GM18502 (cell line): ENCODE results near the gene PPP1R2.

Experiments used
- ATAC-seq: cut with Tn5 transposase; IDR thresholded peaks from one replicate; pipeline ENCODE4 v1.9.1; 2021; ENCODE audit warnings: mild to moderate bottlenecking; ENCODE audit not compliant: unreplicated experiment, poor library complexity

PPP1R2 gene

DNA sequence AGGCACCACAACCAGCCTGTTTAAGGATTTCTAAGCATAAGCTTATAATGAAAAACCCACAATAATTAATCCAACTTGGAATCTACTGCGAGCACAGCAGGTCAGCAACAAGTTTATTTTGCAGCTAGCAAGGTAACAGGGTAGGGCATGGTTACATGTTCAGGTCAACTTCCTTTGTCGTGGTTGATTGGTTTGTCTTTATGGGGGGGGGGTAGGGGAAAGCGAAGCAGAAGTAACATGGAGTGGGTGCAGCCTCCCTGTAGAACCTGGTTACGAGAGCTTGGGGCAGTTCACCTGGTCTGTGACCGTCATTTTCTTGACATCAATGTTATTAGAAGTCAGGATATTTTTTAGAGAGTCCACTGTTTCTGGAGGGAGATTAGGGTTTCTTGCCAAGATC lies 25.5 kb upstream of the PPP1R2 start:
- no peak for ATAC-seq

DNA sequence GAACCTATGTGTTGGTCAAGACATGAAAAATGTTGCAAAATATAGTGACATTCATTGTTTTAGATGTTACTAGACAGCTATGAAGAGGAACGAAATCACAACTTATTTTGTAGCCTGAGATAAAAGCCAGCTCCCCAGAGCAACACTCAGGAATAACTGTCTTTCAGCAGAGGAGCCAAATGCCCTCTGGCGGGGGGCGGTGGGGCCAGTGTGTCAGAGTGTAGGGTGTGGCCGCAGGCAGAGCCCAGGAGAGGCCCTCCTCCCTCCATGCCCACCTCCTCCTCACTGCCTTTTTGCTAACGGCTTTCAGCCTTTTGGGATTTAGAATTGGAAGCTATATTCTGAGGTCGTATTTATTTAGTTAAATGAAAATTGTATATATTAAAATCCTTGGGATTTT lies 23.7 kb upstream of the PPP1R2 start:
- no peak for ATAC-seq

DNA sequence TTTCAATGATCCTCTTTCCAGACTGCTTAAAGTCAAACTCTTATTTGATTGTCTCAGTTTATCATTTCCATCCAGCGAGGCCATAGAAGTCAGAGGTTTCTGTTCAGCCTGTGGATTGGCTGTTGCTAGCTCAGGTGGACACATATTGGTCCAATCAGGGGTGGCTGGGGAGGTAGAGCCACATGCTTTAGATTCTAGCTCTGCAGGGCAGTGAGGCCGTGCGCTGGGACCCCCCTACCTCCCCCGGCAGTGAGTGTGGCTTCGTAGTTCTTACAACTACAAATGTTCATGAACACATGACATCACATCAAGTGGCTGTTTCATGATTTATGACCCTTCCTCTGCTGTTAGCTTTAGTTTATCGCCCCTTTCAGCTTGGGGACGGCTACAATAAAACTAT lies 22.6 kb upstream of the PPP1R2 start:
- no peak for ATAC-seq

DNA sequence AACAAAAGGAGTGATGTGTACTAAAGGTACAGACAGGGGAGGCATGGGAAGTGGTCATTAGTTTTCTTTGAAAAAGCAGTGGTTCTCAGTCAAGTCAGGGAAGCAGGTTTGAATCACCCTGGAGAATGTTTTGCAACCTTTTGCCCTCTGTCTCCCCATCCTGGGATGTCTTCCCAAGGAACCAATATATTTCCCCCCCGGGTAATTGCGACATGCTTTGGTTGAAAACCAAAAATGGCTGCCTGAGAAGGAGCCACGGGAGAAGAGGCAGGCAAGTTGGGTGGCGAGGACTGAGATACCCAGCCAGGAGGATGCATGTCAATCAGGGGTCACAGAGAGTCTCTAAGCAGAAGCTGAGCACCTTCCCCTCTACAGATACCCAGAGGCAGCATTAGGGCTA lies 20.2 kb upstream of the PPP1R2 start:
- no peak for ATAC-seq

DNA sequence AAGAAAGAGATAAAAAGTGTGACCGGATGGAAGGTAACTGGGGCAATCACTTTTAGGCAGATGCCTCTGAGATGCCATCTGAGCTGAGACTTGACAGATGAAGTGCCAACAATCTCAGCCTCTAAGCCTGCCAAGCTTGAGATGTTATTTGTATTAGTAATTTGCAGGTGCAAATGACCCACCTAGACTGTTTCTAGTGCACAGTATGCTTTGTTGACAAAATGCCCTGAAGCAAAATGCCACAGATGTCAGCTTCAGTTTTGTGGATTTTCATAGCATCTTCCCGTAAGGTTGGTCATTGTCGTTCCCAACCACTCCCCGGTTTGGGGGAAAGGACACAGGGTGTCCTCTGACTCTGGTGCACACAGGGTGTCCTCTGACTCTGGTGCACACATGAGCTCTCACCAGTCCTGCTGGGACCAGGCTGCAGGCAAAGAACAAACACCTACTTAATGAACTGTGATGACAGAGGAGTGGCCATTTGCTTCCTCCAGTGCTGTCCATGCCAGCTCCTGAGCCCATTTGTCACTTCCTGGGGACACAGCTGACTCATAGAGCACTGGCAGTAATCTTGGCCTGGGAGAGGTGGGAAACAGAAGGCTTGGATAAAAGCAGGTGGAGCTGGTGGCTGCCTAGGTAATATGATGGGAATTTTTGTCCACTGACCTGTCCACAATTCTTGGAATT lies 16.7 kb upstream of the PPP1R2 start:
- no peak for ATAC-seq

DNA sequence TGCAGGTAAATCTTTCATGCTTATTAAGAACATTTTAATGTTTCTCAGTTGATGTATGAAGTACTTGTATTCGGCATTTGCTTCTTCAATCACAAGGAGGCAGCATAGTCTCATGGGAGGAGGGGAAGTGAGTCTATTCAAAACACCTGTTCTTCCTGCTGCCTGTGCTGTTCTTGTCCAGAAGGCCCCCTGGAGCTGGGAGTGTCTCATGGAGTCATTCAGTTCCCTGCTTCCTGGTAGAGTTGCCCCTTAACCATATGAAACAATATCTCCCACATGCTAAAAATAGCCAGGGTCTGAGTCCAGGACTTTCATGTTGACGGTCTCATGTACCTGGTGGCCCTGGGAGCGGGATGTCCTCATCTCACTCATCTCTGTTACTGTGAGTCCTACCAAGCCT lies 15.5 kb upstream of the PPP1R2 start:
- ATAC-seq: no peak

DNA sequence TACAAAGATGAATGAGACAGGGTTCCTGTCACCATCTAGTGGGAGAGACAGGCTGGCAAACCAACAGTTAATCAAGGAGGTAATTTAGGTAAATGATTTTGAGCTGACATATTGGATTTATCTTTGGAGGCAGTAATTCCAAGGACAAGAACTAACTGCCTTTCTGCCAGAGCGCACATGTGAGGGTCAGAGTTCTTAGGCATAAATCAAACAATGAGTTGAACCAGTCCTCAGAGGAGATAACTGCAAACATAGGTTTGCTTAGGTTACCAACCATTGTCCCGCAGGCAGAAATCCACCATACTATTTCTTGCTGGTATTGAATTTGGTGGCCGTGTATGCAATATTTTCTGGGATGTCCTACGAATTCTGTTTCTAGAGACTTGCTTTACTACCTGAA lies 14.2 kb upstream of the PPP1R2 start:
- no peak for ATAC-seq

DNA sequence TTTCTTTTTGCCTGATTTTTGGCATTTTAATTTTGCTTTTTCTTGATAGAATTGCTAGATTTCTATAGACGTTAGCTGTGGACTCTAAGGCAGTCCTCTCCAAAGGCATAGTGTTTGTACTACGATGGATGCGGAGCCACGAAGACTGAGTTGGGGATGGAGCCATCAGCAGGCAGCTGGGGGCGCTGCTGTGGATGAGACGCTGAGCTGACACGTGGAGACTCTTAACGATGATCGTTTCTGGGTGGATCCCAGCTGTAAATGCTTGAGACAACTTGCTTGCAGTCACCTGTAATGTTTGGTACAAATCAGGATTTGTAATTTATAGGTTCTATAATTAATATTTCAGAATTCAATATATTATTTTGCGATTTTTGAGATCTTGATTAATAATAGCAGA lies 13.3 kb upstream of the PPP1R2 start:
- no peak for ATAC-seq

DNA sequence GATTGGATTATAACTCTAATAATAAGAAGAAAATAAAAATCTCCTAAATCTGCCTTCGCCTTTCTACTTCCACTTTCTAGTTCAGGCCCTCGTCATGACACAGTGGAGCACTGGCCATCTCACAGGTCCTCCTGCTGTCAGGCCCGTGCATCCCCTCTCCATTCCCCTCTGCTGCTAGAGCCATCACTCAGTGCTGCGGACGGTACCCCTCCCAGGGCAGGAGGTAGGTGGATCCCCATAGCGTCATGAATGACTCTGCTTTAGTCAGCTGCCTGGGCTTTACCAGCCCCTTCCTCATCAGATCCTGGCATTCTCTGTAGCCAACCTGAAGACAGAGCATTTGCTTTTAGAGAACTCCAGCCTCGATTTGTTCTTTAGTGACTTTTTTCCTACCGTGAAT lies 12.0 kb upstream of the PPP1R2 start:
- no peak for ATAC-seq

DNA sequence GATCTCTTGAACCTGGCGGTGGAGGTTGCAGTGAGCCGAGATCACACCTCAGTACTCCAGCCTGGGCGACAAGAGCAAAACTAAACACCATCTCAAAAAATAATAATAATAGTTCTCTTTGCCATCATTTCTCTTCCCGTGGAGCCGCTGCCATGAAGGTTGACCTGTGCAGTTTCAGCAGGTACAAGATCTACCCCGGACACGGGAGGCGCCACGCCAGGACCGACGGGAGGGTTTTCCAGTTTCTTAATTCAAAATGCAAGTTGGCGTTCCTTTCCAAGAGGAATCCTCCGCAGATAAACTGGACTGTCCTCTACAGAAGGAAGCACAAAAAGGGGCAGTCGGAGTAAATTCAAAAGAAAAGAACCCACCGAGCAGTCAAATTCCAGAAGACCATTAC lies 11.3 kb upstream of the PPP1R2 start:
- no peak for ATAC-seq

DNA sequence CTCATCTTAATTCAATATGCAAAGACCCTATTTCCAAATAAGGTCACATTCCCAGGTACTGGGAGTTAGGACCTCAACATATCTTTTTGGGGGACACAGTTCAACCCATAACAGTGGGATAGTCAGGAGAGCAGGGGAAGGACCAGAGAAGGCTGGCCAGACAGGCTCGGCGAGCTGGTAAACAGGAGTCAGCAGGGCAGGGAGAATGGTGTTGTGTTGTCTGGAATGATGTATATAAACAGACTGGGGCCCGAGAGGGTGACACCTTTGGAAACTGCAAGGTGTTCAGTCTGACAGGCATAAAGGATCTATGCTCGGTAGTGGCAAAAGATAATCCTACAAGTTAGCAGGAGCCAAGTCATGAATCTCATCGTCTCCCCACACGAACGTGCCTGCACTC lies 10.1 kb upstream of the PPP1R2 start:
- ATAC-seq: no peak

DNA sequence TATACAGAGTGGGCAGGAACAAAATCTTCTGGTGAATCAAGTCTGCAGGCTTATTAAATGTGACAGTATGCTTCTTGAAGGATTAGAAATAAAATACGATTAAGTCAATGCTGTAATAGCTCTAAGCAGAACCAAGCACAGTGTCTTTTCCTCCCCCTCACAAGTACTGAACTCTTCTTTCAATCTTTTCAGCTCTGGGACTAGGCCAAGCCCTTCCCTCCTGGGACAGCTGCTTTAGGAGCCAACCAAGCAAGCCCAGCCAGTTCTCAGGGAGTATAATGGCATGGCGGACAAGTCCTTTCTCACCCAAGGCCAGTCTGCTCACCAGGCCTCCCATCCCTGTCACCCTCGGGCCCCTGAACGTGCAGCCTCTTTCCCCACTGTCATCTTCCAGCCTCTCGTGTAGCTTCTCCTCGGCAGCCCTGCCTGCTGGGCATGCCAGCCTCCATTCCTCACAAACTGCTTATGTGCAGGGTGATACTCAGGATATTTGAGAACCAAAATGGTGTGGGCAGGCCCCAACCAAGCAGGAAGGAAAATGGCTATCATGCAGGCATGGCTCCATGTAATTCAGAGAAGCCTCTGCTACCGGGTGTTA lies 8.4 kb upstream of the PPP1R2 start:
- ATAC-seq: no peak

DNA sequence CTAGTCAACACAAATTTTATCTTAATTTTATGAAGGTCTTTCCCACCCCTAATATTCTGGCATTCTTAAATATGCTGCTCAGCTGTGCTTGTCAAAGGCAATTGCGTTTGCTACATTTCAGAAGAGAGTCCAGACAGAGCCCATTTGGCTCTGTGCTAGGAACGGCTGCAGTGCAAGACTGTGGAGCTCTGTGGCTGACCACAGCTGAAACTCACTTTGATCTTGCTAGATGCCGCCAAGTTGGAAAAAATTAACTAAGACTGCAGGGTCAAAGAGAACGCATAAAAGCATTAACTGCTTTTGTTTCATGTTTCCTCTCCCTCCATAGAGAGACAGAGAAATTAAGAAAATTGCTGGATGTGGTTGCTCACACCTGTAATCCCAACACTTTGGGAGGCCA lies 7.6 kb upstream of the PPP1R2 start:
- ATAC-seq: no peak

DNA sequence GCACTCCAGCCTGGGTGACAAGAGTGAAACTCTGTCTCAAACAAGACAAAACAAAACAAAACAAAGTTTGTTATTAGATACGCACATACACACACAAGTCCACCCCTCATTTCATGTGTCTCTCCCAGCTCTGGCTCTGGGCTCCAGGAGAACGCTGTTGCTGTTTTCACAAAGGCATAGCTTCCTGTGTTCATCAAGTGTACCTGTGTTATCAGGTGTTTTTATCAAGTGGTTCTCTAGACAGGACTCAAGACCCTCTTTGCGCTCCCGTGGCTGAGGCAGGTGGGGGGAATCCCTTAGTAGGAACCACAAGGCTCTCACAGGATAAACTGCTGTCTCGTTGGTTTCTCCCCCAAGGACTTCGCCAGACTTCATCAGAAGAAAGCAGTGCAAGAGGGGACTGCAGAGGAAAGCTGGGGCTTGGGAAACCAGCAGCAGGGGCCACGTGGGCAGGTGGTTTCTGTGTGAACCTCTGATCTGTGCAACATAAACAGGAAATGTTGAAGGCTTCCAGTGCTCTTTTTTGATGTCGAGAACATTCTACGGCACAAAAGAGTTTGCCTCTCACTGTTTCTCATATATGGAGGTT lies 6.9 kb upstream of the PPP1R2 start:
- ATAC-seq: peak; percentile 70

DNA sequence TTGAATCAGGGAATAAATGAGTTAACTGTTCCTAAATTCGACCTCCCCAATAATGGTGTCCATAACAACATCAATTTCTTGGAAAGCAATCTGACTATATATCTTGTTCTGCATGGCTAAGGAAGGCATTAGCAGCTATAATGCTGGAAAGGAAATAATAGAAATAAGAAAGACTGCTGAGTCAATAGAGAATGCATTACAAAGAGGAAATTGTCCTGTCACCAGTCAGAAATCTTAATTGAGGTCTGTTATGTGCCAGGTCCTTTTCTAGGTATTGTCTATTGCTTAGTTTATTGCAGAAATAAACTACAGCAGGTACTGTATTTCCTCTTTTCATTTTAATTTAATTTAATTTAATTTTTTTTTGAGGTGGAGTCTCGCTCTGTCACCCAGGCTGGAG lies 5.9 kb upstream of the PPP1R2 start:
- ATAC-seq: no peak

DNA sequence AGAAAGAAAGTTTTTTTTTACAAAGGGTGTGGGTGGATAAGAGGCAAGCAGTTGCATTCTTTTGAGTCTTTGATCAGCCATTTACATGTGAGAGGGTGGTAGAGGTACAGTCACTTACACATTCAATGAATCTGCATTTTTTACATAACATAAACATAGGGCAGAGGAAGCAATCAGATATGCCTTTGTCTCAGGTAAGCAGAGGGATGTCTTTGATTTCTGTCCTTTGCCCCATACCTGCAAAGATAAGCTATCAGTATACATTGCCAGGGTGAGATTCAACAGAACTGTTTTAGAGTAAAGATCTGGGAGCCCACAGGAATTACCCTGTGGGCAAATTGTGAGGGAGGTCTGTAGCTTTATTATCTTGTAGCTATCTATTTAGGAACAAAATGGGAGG lies 5.4 kb upstream of the PPP1R2 start:
- no peak for ATAC-seq

DNA sequence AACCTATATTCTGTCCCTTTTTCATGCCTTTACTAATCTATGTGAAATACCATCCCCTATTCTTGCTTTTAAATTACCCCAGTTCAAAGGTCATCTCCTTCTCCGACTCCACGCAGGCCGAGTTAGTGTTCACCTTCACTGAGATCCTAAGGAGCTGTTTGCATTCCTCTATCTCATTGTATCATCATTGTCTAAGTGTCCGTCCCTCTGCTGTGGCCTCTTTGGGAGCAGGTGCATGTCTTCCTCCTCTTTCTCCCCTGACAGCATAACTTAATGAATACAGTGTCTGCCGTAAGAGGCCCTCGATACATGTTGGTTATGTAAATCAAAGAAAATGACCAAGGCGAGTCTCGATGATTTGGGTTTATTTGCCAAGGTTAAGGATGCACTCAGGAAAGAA lies 4.9 kb upstream of the PPP1R2 start:
- no peak for ATAC-seq

DNA sequence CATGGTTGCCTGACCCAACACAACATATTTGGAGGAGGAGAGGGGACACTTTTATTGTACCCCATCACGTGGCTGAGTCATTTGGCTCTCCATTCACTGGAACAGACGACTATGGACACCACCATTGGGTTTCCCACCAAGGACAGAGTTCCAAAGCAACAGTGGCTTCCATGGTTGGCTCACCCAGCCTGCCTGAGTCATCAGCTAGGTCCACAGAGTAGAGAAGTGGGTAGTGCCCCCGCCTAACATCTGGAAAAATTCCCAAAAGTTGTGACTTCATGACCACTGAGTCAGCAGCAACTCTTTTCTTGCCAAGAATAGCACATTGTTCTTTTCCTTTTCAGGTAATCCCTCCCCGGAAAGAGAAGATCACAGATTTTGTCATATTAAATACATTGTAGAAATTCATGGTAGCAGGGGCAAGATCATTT lies 3.0 kb upstream of the PPP1R2 start:
- ATAC-seq: no peak

DNA sequence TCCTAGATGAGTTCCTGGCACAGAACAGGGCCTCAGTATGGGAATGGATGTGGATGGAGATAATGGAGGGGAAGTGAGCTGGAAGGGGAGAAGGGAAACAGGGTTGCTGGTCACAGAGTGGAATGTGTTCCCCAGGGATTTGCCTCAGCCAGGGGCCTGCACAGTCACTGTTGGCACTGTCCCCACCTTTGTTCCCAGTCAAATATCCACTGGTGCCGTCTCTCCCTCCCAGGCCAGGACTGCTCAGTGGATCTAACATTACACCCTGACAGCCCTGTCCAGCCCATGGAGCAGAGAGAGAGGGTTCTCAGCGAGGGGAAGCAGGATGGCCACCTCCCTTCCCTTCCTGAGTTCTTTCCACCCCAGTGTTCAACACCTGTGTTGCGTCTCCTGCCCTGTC lies 1.5 kb upstream of the PPP1R2 start:
- ATAC-seq: no peak

DNA sequence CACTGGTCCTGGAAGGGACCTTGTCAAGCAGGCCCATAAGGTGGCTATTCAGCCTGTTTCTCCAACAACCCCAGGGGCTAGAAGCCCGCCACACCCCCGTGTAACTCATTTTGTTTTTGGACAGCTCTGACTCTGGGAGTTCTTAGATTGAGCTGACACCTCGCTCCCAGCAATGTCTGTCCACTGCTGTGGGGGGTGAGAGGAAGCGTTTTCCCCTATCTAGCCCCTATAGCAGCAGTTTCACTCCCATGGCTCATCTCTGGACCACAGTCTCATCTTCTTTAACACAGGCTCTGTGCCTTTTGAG lies 1.1 kb upstream of the PPP1R2 start:
- ATAC-seq: no peak

DNA sequence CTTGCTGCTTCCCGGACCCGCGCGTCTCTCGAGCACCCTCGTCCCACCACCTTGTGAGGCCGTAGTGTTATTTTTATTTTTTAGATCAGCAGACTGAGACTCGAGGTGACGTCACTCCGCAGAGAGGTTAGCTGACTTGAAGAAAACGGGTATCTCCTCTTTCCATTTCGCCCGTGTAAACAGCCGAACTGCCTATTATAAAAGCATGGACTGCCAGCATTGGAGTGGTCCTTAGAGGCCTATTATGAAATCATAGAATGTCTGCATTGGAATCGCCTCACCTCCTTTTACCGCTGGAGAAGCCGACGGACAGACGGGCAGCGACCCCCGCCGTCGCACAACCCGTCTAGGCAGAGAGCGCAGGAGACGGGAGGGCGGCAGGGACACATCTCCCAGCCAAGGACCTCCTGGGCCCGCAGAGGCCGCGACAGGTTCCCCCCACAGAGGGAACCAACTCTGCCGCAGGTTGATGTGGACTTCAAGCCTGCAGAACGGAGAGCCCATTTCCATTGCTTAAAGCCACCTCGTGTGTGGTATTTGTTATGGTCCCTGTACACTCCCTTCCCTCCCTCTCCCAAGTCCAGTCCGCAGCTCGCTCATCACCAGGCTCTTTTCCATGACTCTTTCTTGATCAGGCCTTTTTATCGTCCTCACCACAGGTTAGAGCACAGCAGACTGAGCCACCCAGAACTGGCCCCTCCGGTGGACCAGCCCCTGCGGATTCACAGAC lies 540 bp upstream of the PPP1R2 start:
- no peak for ATAC-seq

DNA sequence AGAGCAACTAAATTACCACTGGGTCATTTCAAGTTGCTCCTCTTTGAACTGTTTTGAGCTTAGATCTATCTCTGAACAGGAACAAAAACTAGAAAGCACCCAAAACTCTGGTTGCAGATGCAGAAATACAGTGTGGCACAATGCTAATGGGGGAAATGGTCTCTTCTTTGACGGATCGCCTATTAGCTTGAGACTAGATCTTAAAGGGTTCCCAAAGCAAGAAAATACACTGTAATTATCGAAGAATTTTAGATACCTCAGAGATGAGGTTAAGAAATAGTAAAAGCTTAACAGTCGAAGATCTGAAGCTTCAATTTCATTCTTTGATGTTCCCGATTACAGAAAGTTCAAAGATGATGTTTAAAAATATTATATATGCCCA lies 818 bp downstream of the PPP1R2 start:
- ATAC-seq: no peak
